HG02870 (cell line): ENCODE results near the gene ARL16.

ENCODE experiments used
- ATAC-seq: cut with Tn5 transposase; IDR thresholded peaks from one replicate; pipeline ENCODE4 v1.9.1; 2021; ENCODE audit warnings: mild to moderate bottlenecking, moderate library complexity; ENCODE audit not compliant: unreplicated experiment

Gene ARL16

GRCh38 chr17:81683584-81684441 lies at the start of gene ARL16, which contains the start of gene HGS:
Gene ARL16, minus strand, starts transcription at chr17:81683797. Its CDS starts 44 bp downstream, at chr17:81683753.
Gene HGS, plus strand, starts transcription at chr17:81684011. Its CDS starts 56 bp downstream, at chr17:81684067.
- ATAC-seq, result peak; percentile 94

- ATAC-seq, result no peak
Observed at GRCh38 chr17:81727324-81728031, 43.9 kb upstream of the ARL16 start.

GRCh38 chr17:81726004-81726403 lies 42.4 kb upstream of the ARL16 start:
- no peak for ATAC-seq

- no peak for ATAC-seq
Observed at GRCh38 chr17:81725439-81725838, 41.8 kb upstream of the ARL16 start.

- ATAC-seq, result no peak
Observed at GRCh38 chr17:81723651-81724209, 40.1 kb upstream of the ARL16 start.

- no peak for ATAC-seq
Observed at GRCh38 chr17:81722184-81723120, 38.9 kb upstream of the ARL16 start.

GRCh38 chr17:81720267-81721071 lies 36.9 kb upstream of the ARL16 start:
- no peak for ATAC-seq

- ATAC-seq, result no peak
Observed at GRCh38 chr17:81719410-81720266, 36.0 kb upstream of the ARL16 start.

GRCh38 chr17:81717766-81718089 lies 34.1 kb upstream of the ARL16 start:
- ATAC-seq, result no peak

GRCh38 chr17:81717049-81717765 lies 33.6 kb upstream of the ARL16 start:
- no peak for ATAC-seq

GRCh38 chr17:81716674-81716996 lies 33.0 kb upstream of the ARL16 start:
- ATAC-seq, result no peak

GRCh38 chr17:81715872-81716673 lies 32.5 kb upstream of the ARL16 start:
- ATAC-seq, result no peak

- ATAC-seq, result no peak
Observed at GRCh38 chr17:81715107-81715871, 31.7 kb upstream of the ARL16 start.

- ATAC-seq, result no peak
Observed at GRCh38 chr17:81714412-81715106, 31.0 kb upstream of the ARL16 start.

GRCh38 chr17:81713556-81714411 lies 30.2 kb upstream of the ARL16 start:
- no peak for ATAC-seq
